Fibroblast of lung (primary cell): ENCODE measurements around the gene NXN. TPM values are rescaled to one million over a fixed set of nuclear protein-coding genes. Genes with fewer than 3 reads are reported as not detected.

Experiments used
- DNase-seq, 2 donors: peaks; one replicate each; pipeline versions ENCODE4 v3.0.0 to v3.0.0-alpha.2; 2010; ENCODE audit warnings: low read depth in 2 of 2
- H2AFZ ChIP-seq: 2 replicates; pipeline ENCODE4 v1.5.1; 2012; ENCODE audit warnings: low read length, control low read depth, inconsistent platforms
- H3K27ac ChIP-seq: 2 replicates; pipeline ENCODE4 v1.5.1; 2011; ENCODE audit warnings: low read length, control low read depth; ENCODE audit not compliant: insufficient read depth
- H3K27me3 ChIP-seq: 2 replicates; pipeline ENCODE4 v1.5.1; 2011; ENCODE audit warnings: mild to moderate bottlenecking, low read length; ENCODE audit not compliant: control insufficient read depth, insufficient read depth
- H3K36me3 ChIP-seq: 2 replicates; pipeline ENCODE4 v1.5.1; 2011; ENCODE audit warnings: low read length; ENCODE audit not compliant: control insufficient read depth, insufficient read depth
- H3K4me1 ChIP-seq: 2 replicates; pipeline ENCODE4 v1.5.1; 2011; ENCODE audit warnings: low read length; ENCODE audit not compliant: control insufficient read depth, insufficient read depth; ENCODE audit errors: extremely low read depth
- H3K4me2 ChIP-seq: 2 replicates; pipeline ENCODE4 v1.5.1; 2011; ENCODE audit warnings: low read length, control low read depth; ENCODE audit not compliant: insufficient read depth; ENCODE audit errors: extremely low read depth
- H3K4me3 ChIP-seq, 4 experiments: fragments of 200-600 bp in 1 of 4; sonication (generic) in 1 of 4; replicated peaks in 1 of 4; 2 replicates each; pipeline ENCODE4 v1.5.1; 2011 to 2016; ENCODE audit warnings: low read length in 4 of 4, low read depth in 3 of 4, mild to moderate bottlenecking in 3 of 4, control low read depth in 2 of 4, inconsistent platforms in 1 of 4, mixed read lengths in 1 of 4; ENCODE audit not compliant: insufficient read depth in 1 of 4; ENCODE audit errors: control extremely low read depth in 1 of 4
- H3K79me2 ChIP-seq: 2 replicates; pipeline ENCODE4 v1.5.1; 2012; ENCODE audit warnings: mild to moderate bottlenecking, low read length, inconsistent platforms; ENCODE audit not compliant: control insufficient read depth, insufficient read depth
- H3K9ac ChIP-seq: 2 replicates; pipeline ENCODE4 v1.5.1; 2011; ENCODE audit warnings: mild to moderate bottlenecking, low read length, control low read depth; ENCODE audit not compliant: insufficient read depth
- H3K9me3 ChIP-seq: 2 replicates; pipeline ENCODE4 v1.5.1; 2012; ENCODE audit warnings: low read depth, low read length; ENCODE audit not compliant: control insufficient read depth, insufficient read depth
- H4K20me1 ChIP-seq: 2 replicates; pipeline ENCODE4 v1.5.1; 2011; ENCODE audit warnings: low read length; ENCODE audit not compliant: control insufficient read depth, insufficient read depth; ENCODE audit errors: extremely low read depth
- CTCF ChIP-seq, 2 donors: IDR thresholded peaks in 1 of 2; conservative IDR thresholded peaks in 1 of 2; 1 replicate in 1 of 2; 2 replicates in 1 of 2; pipeline ENCODE4 v1.5.1; 2011 to 2012; ENCODE audit warnings: low read length in 2 of 2, control low read depth in 1 of 2, inconsistent platforms in 1 of 2, low read depth in 1 of 2, mild to moderate bottlenecking in 1 of 2
- EZH2 ChIP-seq: IDR thresholded peaks from 2 replicates; pipeline ENCODE4 v1.5.1; 2012; ENCODE audit warnings: low read length, control low read depth, mild to moderate bottlenecking; ENCODE audit errors: missing control alignments
- polyA plus RNA-seq, 2 donors: library from polyadenylated mRNA; depleted of rRNA in 1 of 2; stranded (reverse) in 1 of 2; unstranded in 1 of 2; fragments of >200 nt; gene quantifications; 2 replicates each; pipeline ENCODE4 v1.2.1, GENCODE V29; 2011 to 2012; ENCODE audit warnings: missing spikeins in 1 of 2
- total RNA-seq: library from RNA; depleted of rRNA; stranded (reverse); fragments of >200 nt; gene quantifications from 2 replicates; pipeline ENCODE4 v1.2.1, GENCODE V29; 2014

The NXN gene
- total and polyA plus RNA-seq, 2 donors (not counting 1 experiment from before 2014, with no cell fraction given) = 38.5 to 53.8 TPM

DNA sequence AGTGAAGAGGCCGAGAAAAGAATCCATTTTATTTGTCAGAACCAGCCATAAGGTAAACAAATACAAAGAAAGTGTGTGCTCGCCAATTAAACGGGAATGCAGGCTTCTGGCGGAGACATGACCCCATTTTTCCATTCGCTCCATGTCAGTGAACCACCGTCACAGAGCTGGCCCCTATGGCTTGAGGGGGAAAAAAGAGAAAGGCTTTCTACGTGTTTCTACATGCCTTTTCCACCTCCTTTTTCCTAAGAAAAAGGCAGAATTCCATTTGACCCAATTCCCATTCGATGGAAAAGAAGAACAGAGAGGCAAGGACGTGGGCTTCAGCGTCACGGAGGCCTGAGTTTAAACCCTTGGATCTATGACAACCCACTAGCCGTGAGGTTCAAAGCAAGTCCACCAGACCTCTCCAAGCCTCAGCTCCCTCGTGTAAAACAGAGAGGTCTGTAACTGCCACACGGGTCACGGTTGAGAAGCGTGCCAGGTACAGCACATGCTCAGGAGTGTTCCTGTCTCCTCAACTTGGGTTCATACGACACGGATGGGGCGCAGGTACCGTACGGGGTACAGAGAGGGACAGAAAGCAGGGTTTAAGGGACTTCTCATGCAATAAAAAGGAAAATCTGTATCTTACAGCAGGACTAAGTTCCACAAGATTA lies 91.9 kb downstream of the NXN start:
- TF ChIP-seq EZH2 (no peak), CTCF (conservative IDR thresholded peaks at IDR 0.05 in 1 of 2, IDR thresholded peaks at IDR 0.05 in 1 of 2; ENCODE audit: low read depth in 1 of 2, low read length in 2 of 2) (no peak)
- no peak overlapping the region for H3K9ac ChIP-seq
- H4K20me1 ChIP-seq = no peaks in the 10 kb centered on the region

GRCh38 chr17:885971-886571 lies 93.5 kb downstream of the NXN start:
- no peak overlapping the region for H3K4me3 ChIP-seq
- H3K9ac ChIP-seq = no peak overlapping the region
- H3K79me2 ChIP-seq = no peaks in the 10 kb centered on the region
- no peaks in the 10 kb centered on the region for H3K9me3 ChIP-seq
- peaks cover 6% of the 10 kb centered on the region for H3K4me1 ChIP-seq
- no peaks in the 10 kb centered on the region for H3K36me3 ChIP-seq
- H4K20me1 ChIP-seq = no peaks in the 10 kb centered on the region
- no peaks in the 10 kb centered on the region for H3K27me3 ChIP-seq
- no peak for TF ChIP-seq CTCF (conservative IDR thresholded peaks at IDR 0.05 in 1 of 2, IDR thresholded peaks at IDR 0.05 in 1 of 2; ENCODE audit: low read depth in 1 of 2, low read length in 2 of 2)
- no peak for TF ChIP-seq EZH2
- DNase-seq = peak in 1 of 2 donors; percentile 43
- H2AFZ ChIP-seq = no peak overlapping the region
- H3K27ac ChIP-seq = no peak overlapping the region
- H3K4me2 ChIP-seq = no peak overlapping the region

More for the DNA sequence above, 91.9 kb downstream of the NXN start:
- H3K4me1 ChIP-seq = peaks cover 5% of the 10 kb centered on the region
- peak overlapping the region; percentile 23 for H3K4me2 ChIP-seq
- no peak for DNase-seq
- H2AFZ ChIP-seq = no peak overlapping the region
- H3K36me3 ChIP-seq = no peaks in the 10 kb centered on the region
- no peaks in the 10 kb centered on the region for H3K9me3 ChIP-seq
- no peaks in the 10 kb centered on the region for H3K79me2 ChIP-seq
- no peak overlapping the region for H3K27ac ChIP-seq
- H3K4me3 ChIP-seq = no peak overlapping the region
- H3K27me3 ChIP-seq = no peaks in the 10 kb centered on the region

GRCh38 chr17:883586-883962 lies 96.0 kb downstream of the NXN start:
- no peak overlapping the region for H3K4me2 ChIP-seq
- no peak for DNase-seq
- H3K9ac ChIP-seq = no peak overlapping the region
- H3K27ac ChIP-seq = no peak overlapping the region
- no peak for TF ChIP-seq EZH2
- peaks cover 20% of the 10 kb centered on the region for H3K4me1 ChIP-seq
- no peaks in the 10 kb centered on the region for H4K20me1 ChIP-seq
- no peaks in the 10 kb centered on the region for H3K36me3 ChIP-seq
- no peaks in the 10 kb centered on the region for H3K9me3 ChIP-seq
- H3K27me3 ChIP-seq = no peaks in the 10 kb centered on the region
- no peak overlapping the region for H2AFZ ChIP-seq
- no peak overlapping the region for H3K4me3 ChIP-seq
- no peaks in the 10 kb centered on the region for H3K79me2 ChIP-seq
